B cell (primary cell): ENCODE data around the gene CYP26A1. TPM values are rescaled to one million over a fixed set of nuclear protein-coding genes. Genes with fewer than 3 reads are reported as not detected.

Experiments used
- ATAC-seq: fragments of 200-7000 bp; cut with Tn5 transposase; one replicate; pipeline ENCODE4 v1.10.0; 2021; ENCODE audit warnings: low read depth, mild to moderate bottlenecking, moderate number of reproducible peaks, moderate library complexity
- CTCF ChIA-PET: fragments of 350-600 bp; sonication (Branson Sonifier 250); formaldehyde crosslinking; loops from one replicate; lab custom pipeline; 2021; ENCODE audit warnings: antibody characterized with exemption, inconsistent platforms; lab: Charles Lee
- POLR2A ChIA-PET: fragments of 350-600 bp; sonication (Branson Sonifier 250); formaldehyde crosslinking; loops from one replicate; lab custom pipeline; 2021; ENCODE audit warnings: antibody characterized with exemption; lab: Charles Lee
- DNase-seq: peaks from one replicate; pipeline ENCODE4 v3.0.0; 2013
- H2AFZ ChIP-seq: 2 replicates; pipeline ENCODE4 v1.6.1; 2012; ENCODE audit warnings: mild to moderate bottlenecking, low read depth, low read length; ENCODE audit not compliant: insufficient read depth, poor library complexity, severe bottlenecking
- H3K27ac ChIP-seq, 2 donors: 1 replicate in 1 of 2; 2 replicates in 1 of 2; pipeline ENCODE4 v1.5.1; 2012 to 2013; ENCODE audit warnings: low read length in 2 of 2, mild to moderate bottlenecking in 2 of 2, moderate library complexity in 1 of 2
- H3K27me3 ChIP-seq, 4 experiments: fragments of 200-600 bp in 1 of 4; sonication (generic) in 1 of 4; replicated peaks in 1 of 4; 1 replicate in 2 of 4; 2 replicates in 2 of 4; pipeline versions ENCODE4 v1.6.1 to v1.7.0; 2013 to 2016; ENCODE audit warnings: low read length in 3 of 4, mild to moderate bottlenecking in 2 of 4, mixed read lengths in 1 of 4, moderate library complexity in 1 of 4; ENCODE audit not compliant: insufficient read depth in 4 of 4, control insufficient read depth in 3 of 4; ENCODE audit errors: control extremely low read depth in 1 of 4
- H3K36me3 ChIP-seq, 2 experiments: replicated peaks in 1 of 2; 1 replicate in 1 of 2; 2 replicates in 1 of 2; pipeline versions ENCODE4 v1.6.1 to v1.7.1; 2013; ENCODE audit warnings: low read length in 1 of 2; ENCODE audit not compliant: insufficient read depth in 2 of 2, control insufficient read depth in 1 of 2; ENCODE audit errors: control extremely low read depth in 1 of 2, extremely low read depth in 1 of 2
- H3K4me1 ChIP-seq, 2 donors: fragments of 200-600 bp in 1 of 2; sonication (generic) in 1 of 2; 1 replicate in 1 of 2; 2 replicates in 1 of 2; pipeline versions ENCODE4 v1.5.1 to v1.6.1; 2013 to 2017; ENCODE audit warnings: low read length in 2 of 2; ENCODE audit not compliant: control insufficient read depth in 2 of 2, insufficient read depth in 2 of 2
- H3K4me2 ChIP-seq: replicated peaks from 2 replicates; pipeline ENCODE3; 2012; ENCODE audit warnings: mild to moderate bottlenecking, low read depth, low read length; ENCODE audit not compliant: poor library complexity, severe bottlenecking
- H3K4me3 ChIP-seq, 5 experiments: fragments of 200-600 bp in 1 of 5; sonication (generic) in 1 of 5; 1 replicate in 3 of 5; 2 replicates in 2 of 5; pipeline versions ENCODE4 v1.5.1 to v1.7.0; 2011 to 2016; ENCODE audit warnings: low read length in 4 of 5, mild to moderate bottlenecking in 4 of 5, low read depth in 2 of 5, control low read depth in 1 of 5, moderate library complexity in 1 of 5; ENCODE audit not compliant: insufficient read depth in 1 of 5; ENCODE audit errors: control extremely low read depth in 1 of 5, extremely low read depth in 1 of 5
- H3K79me2 ChIP-seq: fragments of 200-600 bp; sonication (generic); one replicate; pipeline ENCODE4 v1.6.0; 2016; ENCODE audit warnings: low read length; ENCODE audit not compliant: control insufficient read depth, insufficient read depth
- H3K9ac ChIP-seq: fragments of 200-600 bp; sonication (generic); 2 replicates; pipeline ENCODE4 v1.6.1; 2017; ENCODE audit warnings: mild to moderate bottlenecking, low read length, moderate library complexity
- H3K9me3 ChIP-seq, 3 donors: one replicate each; pipeline versions ENCODE4 v1.6.1 to v1.7.1; 2013; ENCODE audit warnings: low read length in 2 of 3; ENCODE audit not compliant: control insufficient read depth in 2 of 3, insufficient read depth in 1 of 3; ENCODE audit errors: control extremely low read depth in 1 of 3
- H4K20me1 ChIP-seq: 2 replicates; pipeline ENCODE4 v1.6.0; 2012; ENCODE audit warnings: mild to moderate bottlenecking, low read length; ENCODE audit not compliant: insufficient read depth, control insufficient read depth, poor library complexity, severe bottlenecking
- H3K27ac Mint-ChIP-seq: one replicate; pipeline ENCODE4 v1.8.0; 2021; ENCODE audit warnings: mixed read lengths
- H3K27me3 Mint-ChIP-seq: one replicate; pipeline ENCODE4 v1.8.0; 2021; ENCODE audit warnings: mixed read lengths
- H3K4me1 Mint-ChIP-seq: one replicate; pipeline ENCODE4 v1.8.0; 2021; ENCODE audit warnings: mixed read lengths
- H3K4me3 Mint-ChIP-seq: one replicate; pipeline ENCODE4 v1.8.0; 2021; ENCODE audit warnings: mixed read lengths
- H3K9me3 Mint-ChIP-seq: one replicate; pipeline ENCODE4 v1.8.0; 2022; ENCODE audit warnings: mixed read lengths; ENCODE audit not compliant: insufficient read depth
- CTCF ChIP-seq: fragments of 200-600 bp; IDR thresholded peaks from one replicate; pipeline ENCODE4 v1.8.0; 2022; ENCODE audit warnings: antibody characterized with exemption, mild to moderate bottlenecking
- EZH2 ChIP-seq: IDR thresholded peaks from 2 replicates; pipeline ENCODE4 v1.6.1; 2012; ENCODE audit warnings: borderline replicate concordance, low read depth, mild to moderate bottlenecking, moderate library complexity, low read length; ENCODE audit not compliant: insufficient read depth, poor library complexity, severe bottlenecking
- WGBS: methylation state at CpG from one replicate; pipeline ENCODE4 v1.1.5; 2013; ENCODE audit warnings: missing lambda C conversion rate; ENCODE audit not compliant: insufficient coverage; 5-methylcytosine and 5-hydroxymethylcytosine counted together
- intact Hi-C: fragments of 100-400 bp; cut with micrococcal nuclease; formaldehyde crosslinking; loops from one replicate; pipeline ENCODE4 v1.10.0; 2022
- polyA plus RNA-seq: library from polyadenylated mRNA; depleted of rRNA; stranded (reverse); fragments of >200 nt; gene quantifications from 2 replicates; pipeline ENCODE4 v1.2.3, GENCODE V29; 2012
- total RNA-seq, 2 donors: library from RNA; stranded (reverse); fragments of 120-200 nt in 1 of 2; gene quantifications; 1 replicate in 1 of 2; 2 replicates in 1 of 2; pipeline versions ENCODE4 v1.2.3 to v1.2.4, GENCODE V29; 2013 to 2022

Gene CYP26A1
- total and polyA plus RNA-seq, 2 donors (not counting 1 experiment from before 2014, with no cell fraction given) = not detected

DNA sequence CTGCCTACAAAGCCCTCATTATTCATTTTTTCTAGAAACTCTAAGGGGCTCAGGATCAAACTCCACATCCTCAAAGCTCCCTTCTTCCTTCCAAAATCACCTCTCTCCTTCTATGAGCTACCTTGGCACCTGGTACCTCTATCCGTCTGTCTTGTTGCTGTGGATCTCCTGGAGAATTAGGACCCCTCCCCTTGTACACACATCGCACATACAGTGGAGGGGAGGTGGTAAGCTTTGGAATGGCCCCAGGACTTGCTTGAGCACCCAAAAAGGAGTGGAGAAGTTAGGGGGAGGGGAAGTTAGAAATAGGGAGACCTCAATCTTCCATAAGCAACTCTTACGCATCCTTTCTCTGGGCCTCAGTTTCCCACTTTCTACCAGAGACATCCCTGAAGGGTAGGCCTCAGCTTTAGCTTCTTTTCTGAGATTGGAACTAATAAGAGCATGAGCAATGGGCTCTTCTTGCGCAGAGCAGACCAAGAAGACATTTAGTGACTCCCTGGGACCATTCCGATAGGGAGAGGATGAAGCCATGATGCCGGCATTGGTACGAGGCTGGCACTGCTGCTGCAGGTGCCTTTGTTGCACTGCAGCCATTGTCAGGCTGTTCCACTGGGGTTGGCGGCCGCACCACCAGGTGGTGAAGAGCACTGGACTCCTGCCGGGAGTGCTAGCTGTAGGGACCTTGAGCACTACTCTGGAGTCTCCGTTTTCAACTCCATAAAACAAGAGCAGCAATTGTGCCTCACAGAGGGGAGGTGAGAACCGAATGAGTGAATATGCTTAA lies 8.6 kb upstream of the CYP26A1 start:
- no peak overlapping the region for H3K27ac ChIP-seq
- peaks cover 4% of the 10 kb centered on the region for H4K20me1 ChIP-seq
- no peak overlapping the region for H3K4me2 ChIP-seq
- DNase-seq (no peak), ATAC-seq (no peak)
- Mint-ChIP-seq H3K4me3 (no peak overlapping the region), H3K4me1 (peaks cover 29% of the 10 kb centered on the region), H3K27me3 (peaks cover 59% of the 10 kb centered on the region), H3K9me3 (no peaks in the 10 kb centered on the region), H3K27ac (no peak overlapping the region)
- ChIA-PET POLR2A (no interaction called here), CTCF (interaction anchor here (1.1 to 1.5 kb wide), 2 partner anchors 11 to 15 kb away, joined by 3 to 4 read pairs; no protein-coding TSS in a partner anchor)
- 91% methylated on average over 6 of the region's 12 CpGs for WGBS
- peaks cover 0 to 6% (median 0%) of the 10 kb centered on the region in 3 donors for H3K9me3 ChIP-seq
- H3K4me3 ChIP-seq = no peak overlapping the region
- H3K36me3 ChIP-seq = no peaks in the 10 kb centered on the region
- H3K27me3 ChIP-seq = peaks cover 0 to 66% (median 26%) of the 10 kb centered on the region in 4 experiments
- intact Hi-C loops = no loop called here
- H2AFZ ChIP-seq = no peak overlapping the region
- no peak overlapping the region for H3K9ac ChIP-seq
- H3K79me2 ChIP-seq = no peaks in the 10 kb centered on the region
- TF ChIP-seq CTCF (no peak), EZH2 (no peak)
- peaks cover 27 to 30% of the 10 kb centered on the region in 2 donors for H3K4me1 ChIP-seq
